Inferior parietal cortex (tissue), 1 donor: ENCODE measurements around the gene CAMK2A.

ENCODE experiments used
- DNase-seq: peaks from one replicate; pipeline ENCODE4 v3.0.0-alpha.2; 2016; ENCODE audit errors: extremely low spot score

CAMK2A gene

GRCh38 chr5:150188146-150188842 is 101.3 kb downstream of the CAMK2A start:
- no peak for DNase-seq

DNA sequence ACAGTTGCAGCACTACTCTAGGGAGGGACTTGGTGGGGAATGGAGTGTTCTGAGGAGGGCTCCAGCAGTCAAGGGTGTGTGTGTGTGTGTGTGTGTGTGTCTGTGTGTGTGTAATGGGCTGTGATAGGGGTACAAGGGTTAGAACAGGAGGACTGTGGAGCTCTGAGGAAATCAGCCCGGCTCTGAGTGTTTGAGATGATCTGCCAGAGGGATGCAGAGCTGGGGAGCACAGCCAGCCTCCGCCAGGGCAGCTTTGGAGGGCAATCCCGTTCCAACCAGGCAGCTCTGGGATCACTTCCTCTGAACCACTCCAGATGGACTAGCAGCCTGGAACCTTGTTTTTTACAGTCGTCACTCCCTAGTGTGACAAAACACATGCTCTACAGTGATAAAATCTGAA is 102.7 kb downstream of the CAMK2A start:
- no peak for DNase-seq

DNA sequence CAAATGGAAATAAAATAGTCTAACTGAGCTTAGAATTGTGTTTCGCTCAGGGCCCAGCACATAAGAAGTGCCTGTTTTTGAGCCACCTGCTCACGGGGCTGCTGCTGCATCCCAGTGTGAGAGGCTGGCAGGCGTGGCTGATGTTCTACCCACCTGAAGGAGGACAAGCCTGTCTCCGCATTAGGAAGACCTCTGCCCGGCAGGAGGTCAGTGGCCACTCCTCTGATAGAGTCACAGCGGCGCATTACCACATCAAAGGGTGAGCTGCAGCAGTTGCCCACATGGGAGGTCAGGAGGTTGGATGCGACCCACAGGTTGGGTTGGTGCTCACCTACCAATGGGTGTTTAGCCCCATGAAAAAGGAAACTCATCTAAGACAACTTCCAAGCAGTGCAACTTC is 103.4 kb downstream of the CAMK2A start:
- DNase-seq, result no peak

DNA sequence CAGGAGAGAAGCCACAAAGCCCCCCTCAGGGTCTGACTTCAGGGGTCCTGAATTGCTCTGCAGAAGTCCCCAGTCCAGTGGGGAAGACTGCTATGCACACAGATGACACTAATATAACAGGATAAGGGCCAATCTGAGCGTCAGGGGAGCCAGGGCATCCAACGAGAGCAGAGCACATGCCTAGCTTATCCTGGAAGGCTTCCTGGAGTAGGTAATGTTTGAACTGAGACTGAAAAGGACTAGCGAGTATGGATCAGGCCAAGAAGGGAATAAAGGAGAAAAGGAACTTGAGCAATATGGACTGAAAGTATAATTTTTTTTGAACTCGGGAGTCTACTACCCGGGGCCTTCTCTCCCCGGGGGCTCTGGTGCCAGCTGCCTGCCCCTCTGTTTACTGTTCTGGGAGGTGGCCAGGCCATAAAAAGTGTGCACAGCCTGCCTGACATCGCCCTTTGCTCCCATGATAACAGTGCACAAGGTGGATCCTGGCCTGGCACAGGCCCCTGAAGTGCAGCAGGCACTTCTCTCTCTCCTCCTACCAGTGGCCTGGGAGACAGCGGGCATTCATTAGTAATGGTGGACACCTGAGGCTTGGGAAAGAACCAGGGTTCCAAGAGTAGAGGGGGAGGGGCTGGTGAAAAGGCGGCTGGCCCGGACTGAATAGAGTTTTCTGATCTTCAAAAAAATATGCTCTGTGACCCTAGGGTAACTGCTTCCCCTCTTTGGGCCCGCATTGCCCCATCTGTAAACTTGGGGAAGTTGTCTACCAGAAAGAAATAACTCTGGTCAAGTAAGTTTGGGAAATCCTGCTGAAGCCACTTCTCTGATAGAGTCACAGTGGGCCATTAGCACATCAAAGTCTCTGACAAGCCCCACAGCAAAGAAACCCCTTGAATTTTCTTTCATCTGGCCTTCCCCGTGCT is 104.3 kb downstream of the CAMK2A start:
- DNase-seq, result no peak

DNA sequence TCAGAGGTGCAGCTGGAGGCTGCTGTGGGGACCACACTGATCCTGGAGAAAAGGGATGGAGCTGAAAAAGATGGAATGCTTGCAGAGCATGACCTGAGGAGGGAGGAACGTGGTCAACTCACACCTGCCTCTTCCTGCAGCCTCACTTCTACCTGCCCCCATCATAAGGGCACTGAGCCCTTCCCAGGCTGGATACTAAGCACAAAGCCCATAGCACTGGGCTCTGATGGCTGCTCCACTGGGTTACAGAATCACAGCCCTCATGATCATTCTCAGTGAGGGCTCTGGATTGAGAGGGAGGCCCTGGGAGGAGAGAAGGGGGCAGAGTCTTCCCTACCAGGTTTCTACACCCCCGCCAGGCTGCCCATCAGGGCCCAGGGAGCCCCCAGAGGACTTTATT is 105.6 kb downstream of the CAMK2A start:
- no peak for DNase-seq

GRCh38 chr5:150183436-150183835 is 106.1 kb downstream of the CAMK2A start:
- DNase-seq, result no peak

GRCh38 chr5:150182774-150183173 is 106.8 kb downstream of the CAMK2A start:
- DNase-seq, result no peak

GRCh38 chr5:150181766-150182545 is 107.6 kb downstream of the CAMK2A start:
- DNase-seq, result no peak

DNA sequence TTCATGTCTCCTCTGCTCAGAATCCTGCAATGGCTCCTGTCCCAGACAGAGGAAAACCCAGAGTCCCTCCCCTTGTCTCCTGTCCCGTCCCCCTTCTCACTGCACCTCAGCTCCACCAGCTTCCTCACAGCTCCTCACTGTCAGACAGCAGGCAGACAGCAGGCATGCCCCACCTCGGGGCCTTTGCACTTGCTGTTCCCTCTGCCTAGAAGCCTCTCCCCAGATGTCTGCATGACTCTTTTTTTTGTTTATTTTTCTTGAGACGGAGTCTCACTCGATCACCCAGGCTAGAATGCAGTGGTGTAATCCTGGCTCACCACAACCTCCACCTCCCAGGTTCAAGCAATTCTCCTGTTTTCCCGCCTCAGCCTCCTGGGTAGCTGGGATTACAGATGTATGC is 108.5 kb downstream of the CAMK2A start:
- DNase-seq, result no peak

DNA sequence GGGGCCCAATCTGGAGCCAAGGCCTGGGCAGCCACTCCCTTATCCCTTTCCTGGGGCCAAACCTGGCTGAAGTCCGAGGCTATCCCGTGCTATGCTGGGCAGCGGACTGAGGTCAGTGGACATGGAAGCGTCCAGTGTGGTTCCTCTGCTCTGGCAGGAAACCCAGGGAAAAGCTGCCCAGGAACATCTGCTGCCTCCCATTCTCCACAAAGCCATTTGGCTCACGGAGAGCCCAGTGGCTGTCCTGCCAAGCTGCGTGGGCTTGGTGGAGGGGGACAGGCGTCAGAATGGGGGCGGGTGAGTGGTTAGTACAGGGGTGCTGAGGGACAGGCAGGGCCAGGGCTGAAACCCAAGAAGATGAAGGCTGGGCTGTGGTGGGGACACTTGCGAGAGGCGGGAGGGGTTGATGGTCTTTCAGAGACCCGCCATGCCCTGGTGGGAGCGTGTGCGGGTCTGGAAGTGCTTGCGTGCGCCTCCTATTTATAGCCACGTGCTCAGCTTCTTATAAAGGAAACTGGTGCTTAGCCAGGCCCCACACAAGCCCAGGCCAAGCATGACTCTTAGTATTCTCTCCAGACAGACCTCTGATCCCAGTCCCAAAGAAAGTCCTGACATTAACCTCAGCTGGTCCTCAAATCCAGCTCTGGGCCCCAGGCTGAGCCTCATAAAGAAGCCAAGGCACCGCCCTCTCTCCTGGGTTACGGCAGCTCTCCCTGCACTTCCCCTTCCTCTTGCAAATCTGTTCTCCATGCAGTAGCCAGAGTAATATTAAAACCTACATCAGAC is 109.1 kb downstream of the CAMK2A start:
- no peak for DNase-seq

DNA sequence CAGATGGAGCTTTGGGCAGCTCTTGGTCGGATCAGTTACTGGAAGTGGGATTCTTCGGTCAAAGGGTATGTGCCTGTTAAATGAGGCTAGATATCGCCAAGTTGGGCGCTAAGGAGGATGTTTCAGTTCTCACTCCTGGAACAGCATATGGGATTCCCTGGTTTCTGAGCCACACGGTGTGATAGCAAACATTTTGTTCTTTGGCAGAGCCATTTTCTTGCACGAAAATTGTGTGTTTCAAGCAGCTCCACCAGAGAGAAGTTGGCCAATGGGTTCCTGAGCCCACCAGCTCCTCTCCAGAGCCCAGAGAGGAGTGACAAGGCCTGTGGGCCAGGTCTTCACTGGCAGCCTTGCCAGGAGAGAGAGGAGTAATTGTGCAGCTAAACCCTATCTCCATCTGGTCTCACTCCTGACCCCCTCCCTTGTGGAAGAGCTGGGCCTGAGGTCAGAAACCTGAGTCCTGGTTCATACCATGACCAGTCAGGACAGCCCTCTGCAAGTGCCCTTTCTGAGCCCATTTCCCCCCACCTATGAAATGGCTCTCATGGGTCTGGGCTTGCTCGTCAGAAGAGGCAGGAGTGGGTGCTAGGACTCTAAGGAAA is 110.5 kb downstream of the CAMK2A start:
- DNase-seq, result no peak

DNA sequence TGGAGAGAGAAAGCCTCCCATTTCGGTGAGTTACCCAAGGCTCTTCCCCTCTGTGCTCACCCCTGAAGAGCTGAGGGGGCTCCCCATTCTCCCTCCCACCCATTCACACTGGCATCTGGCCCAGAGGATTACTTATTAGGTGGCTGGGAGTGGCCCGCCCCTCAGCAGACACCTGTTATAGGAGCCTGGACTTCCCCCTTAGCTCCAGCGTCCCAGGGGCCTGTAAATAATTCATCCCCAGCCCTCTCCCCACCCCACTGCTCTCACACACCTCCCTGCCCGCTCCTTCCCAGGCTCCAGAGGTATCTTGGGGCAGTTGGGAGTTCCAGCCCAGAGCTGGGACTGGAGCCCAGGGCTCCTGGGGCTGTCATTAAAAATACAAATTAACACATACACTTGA is 111.3 kb downstream of the CAMK2A start:
- DNase-seq, result no peak

DNA sequence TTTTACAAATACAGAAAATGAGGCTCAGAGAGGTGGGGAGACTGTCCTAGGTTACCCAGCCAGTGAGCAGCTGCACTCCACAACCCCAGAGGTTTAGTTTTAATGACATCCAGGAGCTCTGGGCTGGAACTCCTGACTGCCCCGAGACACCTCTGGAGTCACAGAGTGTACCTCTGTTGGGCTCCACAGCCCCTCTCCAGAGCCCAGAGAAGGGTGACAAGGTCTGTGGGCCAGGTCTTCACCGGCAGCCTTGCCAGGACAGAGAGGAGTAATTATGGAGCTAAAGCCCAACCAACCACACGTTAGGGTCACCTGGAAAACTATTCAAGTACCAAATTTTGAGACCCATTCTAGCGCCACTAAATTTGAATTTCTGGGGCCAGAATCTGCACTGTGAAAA is 111.9 kb downstream of the CAMK2A start:
- DNase-seq, result no peak

DNA sequence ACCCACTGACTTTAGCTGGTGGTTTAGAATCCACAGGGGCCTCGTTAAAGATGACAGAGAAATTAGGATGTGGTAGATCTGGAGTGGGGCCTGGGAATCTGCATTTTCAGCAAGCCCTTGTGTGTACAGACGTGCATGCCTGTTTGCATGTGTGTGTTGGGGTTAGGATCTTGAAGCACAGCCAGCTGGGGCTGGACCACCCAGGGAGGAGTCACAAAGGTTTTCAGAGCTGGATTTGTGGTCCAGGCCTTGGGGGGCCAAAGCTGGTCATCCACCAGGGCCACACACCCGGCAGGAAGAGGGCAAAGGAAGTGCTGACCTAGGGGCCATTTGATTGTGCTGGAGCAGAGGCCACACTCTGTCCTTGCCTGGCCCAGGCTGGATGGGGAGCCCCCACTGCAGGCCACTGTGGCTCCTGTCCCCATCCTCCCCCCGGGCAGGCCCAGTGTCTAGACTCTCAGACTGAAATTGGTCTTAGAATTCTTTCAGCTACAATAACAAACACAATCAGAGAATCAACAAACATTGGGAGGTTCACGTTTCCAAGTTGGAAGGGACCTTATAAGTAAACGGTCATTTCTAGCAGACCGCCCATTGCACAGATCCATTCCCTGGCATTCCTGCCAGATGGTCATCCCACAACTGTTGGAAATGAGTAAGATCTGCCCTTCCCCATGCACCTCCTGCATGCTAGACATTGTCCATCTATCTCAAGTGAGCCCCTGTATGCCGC is 112.7 kb downstream of the CAMK2A start:
- no peak for DNase-seq

DNA sequence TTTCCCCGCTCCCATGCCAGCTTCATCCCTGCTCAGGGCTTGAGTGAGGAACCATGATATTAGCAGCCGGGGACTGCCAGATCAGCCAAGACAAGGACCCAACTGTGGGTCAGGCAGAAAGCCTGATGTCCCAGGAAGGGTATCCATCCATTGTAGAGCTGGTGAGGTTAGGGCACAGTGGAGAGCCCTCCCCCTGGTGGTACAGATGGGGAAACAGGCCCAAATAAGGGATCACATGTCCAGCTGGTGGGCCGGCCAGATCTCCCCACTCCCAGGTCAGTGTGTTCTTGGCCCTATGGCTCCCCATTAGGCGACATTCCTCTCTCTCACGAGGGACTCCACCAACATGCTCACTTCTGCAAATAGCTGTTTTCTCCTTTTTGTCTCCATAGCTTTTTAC is 114.0 kb downstream of the CAMK2A start:
- DNase-seq, result no peak

DNA sequence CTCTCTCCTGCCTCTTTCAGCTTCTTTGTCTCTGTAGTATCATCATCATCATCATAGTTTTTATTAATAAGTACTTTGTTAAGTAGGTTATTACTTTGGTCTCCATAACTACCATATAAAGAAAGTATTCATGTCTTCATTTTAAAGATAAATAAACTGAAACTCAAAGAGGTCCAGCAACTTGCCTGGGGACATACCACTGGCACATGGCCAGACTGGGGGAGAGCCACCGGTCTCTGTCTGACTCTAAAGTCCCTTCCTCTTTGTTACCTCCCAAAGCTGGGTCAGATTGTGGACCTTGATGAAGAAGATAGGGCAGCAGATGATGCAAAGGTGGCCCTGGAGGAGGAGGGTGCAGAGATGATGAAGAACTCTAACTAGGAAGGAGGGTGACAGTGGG is 114.5 kb downstream of the CAMK2A start:
- DNase-seq, result no peak

GRCh38 chr5:150174285-150174684 is 115.3 kb downstream of the CAMK2A start:
- no peak for DNase-seq

DNA sequence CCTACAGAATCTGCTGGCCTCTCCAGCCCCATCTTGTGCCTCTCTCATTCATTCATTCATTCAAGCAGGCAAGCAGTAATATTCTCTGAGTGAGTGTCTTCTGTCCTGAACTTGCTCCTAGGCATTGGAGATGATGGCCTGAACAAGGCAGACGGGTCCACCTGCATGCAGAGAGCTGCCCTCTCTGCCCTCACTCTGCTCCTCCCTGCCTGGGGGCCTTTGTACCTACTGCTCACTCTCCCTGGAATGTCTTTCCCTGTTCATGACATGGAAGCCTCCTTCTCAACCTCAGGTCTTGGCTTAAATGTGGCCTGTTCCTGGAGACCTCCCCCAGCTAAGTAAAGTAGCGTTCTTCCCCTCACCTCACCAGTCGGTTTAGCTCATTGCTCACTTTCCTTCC is 116.4 kb downstream of the CAMK2A start:
- DNase-seq, result no peak

GRCh38 chr5:150172556-150172955 is 117.0 kb downstream of the CAMK2A start:
- no peak for DNase-seq

DNA sequence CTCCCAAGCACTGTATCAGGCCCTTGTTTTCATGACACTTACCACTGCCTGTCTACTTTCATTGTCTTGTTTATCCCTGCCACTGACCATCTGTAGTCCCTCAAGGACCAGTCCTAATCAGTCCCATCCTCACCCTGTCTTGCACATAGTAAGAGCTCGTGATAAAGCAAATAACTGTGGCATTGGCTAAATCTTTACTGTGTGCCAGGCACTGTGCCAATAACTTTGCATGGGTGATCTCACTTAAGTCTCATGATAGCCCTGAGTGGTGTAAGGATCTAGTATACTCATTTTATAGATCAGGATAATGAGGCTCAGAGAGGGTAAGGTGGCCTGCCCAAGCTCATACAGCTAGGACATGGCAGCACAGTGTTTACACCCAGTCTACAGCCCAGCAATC is 117.4 kb downstream of the CAMK2A start:
- no peak for DNase-seq
